Upper lobe of left lung (tissue), 6 donors: Measurements from ENCODE around the gene SNX7. TPM values are rescaled to one million over a fixed set of nuclear protein-coding genes. Genes with fewer than 3 reads are reported as not detected.
A peak's percentile ranks its signal among the peaks of the same experiment; 100 is the strongest.

ENCODE experiments used
- ATAC-seq, 2 donors: fragments of 200-7000 bp; cut with Tn5 transposase; one replicate each; pipeline ENCODE4 v1.9.1; 2022; ENCODE audit warnings: mild to moderate bottlenecking in 2 of 2, moderate library complexity in 2 of 2; ENCODE audit not compliant: low FRiP score in 2 of 2
- DNase-seq, 2 donors: peaks; one replicate each; pipeline ENCODE4 v3.0.0-alpha.2; 2019 to 2020
- H3K27ac ChIP-seq, 4 donors: fragments of 200-600 bp; sonication (generic); one replicate each; pipeline ENCODE4 v1.5.1; 2016 to 2019
- H3K27me3 ChIP-seq, 4 donors: fragments of 200-600 bp; sonication (generic); one replicate each; pipeline ENCODE4 v1.5.1; 2017 to 2019
- H3K36me3 ChIP-seq, 4 donors: fragments of 200-600 bp; sonication (generic); one replicate each; pipeline ENCODE4 v1.5.1; 2016 to 2019
- H3K4me1 ChIP-seq, 4 donors: fragments of 200-600 bp; sonication (generic); one replicate each; pipeline ENCODE4 v1.5.1; 2018 to 2019
- H3K4me3 ChIP-seq, 4 donors: fragments of 200-600 bp; sonication (generic); one replicate each; pipeline ENCODE4 v1.5.1; 2017 to 2019; ENCODE audit warnings: mild to moderate bottlenecking in 2 of 4, moderate library complexity in 1 of 4
- H3K9me3 ChIP-seq, 4 donors: fragments of 200-600 bp; sonication (generic); one replicate each; pipeline ENCODE4 v1.5.1; 2018 to 2019
- CTCF ChIP-seq, 6 experiments: fragments of 450-650 bp in 4 of 6; fragments of 200-600 bp in 2 of 6; sonication (generic) in 2 of 6; IDR thresholded peaks; one replicate each; pipeline ENCODE4 v1.5.1; 2016 to 2019; ENCODE audit warnings: antibody characterized with exemption in 6 of 6
- EP300 ChIP-seq, 4 donors: sonication (generic); formaldehyde crosslinking; IDR thresholded peaks; one replicate each; pipeline ENCODE4 v1.5.1; 2017; ENCODE audit warnings: antibody characterized with exemption in 4 of 4, control low read depth in 2 of 4
- POLR2A ChIP-seq, 4 donors: fragments of 450-650 bp; IDR thresholded peaks; one replicate each; pipeline ENCODE4 v1.5.1; 2016 to 2017; ENCODE audit warnings: antibody characterized with exemption in 4 of 4, mild to moderate bottlenecking in 2 of 4
- POLR2AphosphoS5 ChIP-seq, 2 donors: sonication (generic); formaldehyde crosslinking; IDR thresholded peaks; one replicate each; pipeline ENCODE4 v1.5.1; 2017; ENCODE audit warnings: antibody characterized with exemption in 2 of 2
- WGBS, 2 donors: methylation state at CpG; one replicate each; pipeline ENCODE4 v1.1.5; 2017 to 2018; 5-methylcytosine and 5-hydroxymethylcytosine counted together
- total RNA-seq, 6 donors: library from RNA; depleted of rRNA in 4 of 6; stranded (reverse); fragments of >200 nt in 4 of 6; gene quantifications; one replicate each; pipeline versions ENCODE4 v1.1.0 to v1.2.1, GENCODE V29; 2016 to 2021
- donor health status: DM: no; HTN: no; CAD: no; lungs with moderate emphysema.
- donor health status: DM: no; HTN: yes; CAD: no; lungs with severe emphysema.

SNX7 gene
- total RNA-seq, 6 donors from 2014 or later: 7.3 to 50.8 (median 15.7) TPM

- TF ChIP-seq CTCF (IDR thresholded peaks at IDR 0.05): no peak
- TF ChIP-seq POLR2A (IDR thresholded peaks at IDR 0.05): no peak
- TF ChIP-seq EP300 (IDR thresholded peaks at IDR 0.05): no peak
- TF ChIP-seq POLR2AphosphoS5 (IDR thresholded peaks at IDR 0.05): no peak
- Histone ChIP-seq H3K27me3 (no peaks in the 10 kb centered on the region), H3K9me3 (no peaks in the 10 kb centered on the region), H3K27ac (no peak overlapping the region), H3K36me3 (no peaks in the 10 kb centered on the region), H3K4me3 (no peak overlapping the region), H3K4me1 (no peaks in the 10 kb centered on the region)
- DNase-seq: no peak
- no peak for ATAC-seq
Observed at GRCh38 chr1:98737835-98738234, 76.3 kb downstream of the SNX7 start.

DNA sequence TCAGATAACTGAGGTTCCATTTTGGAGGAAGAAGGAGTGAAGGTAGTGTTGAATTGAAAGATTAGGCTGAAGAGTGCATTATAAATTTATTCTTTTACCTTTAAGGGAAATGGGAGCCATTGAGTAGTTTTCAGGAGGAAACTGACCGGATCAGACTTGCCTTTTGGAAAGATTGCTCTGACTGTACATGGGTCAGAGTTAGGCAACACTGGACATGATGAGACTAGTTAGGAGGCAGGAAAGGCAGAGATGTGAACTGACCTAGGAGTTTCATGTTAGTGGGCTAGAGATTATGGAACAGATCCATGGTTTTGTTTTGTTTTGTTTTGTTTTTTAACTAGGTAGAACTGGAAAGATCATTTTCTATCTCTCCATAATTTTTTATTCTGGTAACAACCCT lies 78.2 kb downstream of the SNX7 start:
- WGBS, 2 donors: 77 to 88% methylated on average over 1 of the region's 1 CpG
- no peaks in the 10 kb centered on the region for H3K36me3 ChIP-seq
- TF ChIP-seq POLR2A (IDR thresholded peaks at IDR 0.05) (no peak), CTCF (IDR thresholded peaks at IDR 0.05) (no peak), EP300 (IDR thresholded peaks at IDR 0.05) (no peak), POLR2AphosphoS5 (IDR thresholded peaks at IDR 0.05) (no peak)
- no peak overlapping the region for H3K4me3 ChIP-seq
- no peak for DNase-seq
- no peaks in the 10 kb centered on the region for H3K27me3 ChIP-seq
- no peaks in the 10 kb centered on the region for H3K9me3 ChIP-seq
- no peak overlapping the region for H3K27ac ChIP-seq
- no peak for ATAC-seq
- no peaks in the 10 kb centered on the region for H3K4me1 ChIP-seq

DNA sequence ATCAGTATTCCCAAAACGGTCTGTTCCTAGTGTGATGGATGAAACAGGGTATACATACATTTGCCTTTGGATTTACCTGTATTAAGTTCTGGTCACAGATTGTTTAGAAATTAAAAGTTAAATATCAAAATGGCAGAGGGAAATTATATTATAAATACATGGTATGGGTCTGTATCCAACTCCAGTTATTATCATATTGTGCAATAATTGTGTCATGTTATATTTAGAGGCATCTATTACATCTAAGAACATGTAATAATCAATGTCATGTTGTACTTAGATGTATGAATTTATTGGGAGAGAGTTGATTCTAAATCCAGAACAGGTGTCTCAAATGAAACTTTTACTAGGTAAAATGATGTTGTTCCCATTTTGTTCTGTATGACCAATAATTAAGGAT lies 79.6 kb downstream of the SNX7 start:
- TF ChIP-seq POLR2A (IDR thresholded peaks at IDR 0.05): no peak
- no peak for TF ChIP-seq EP300 (IDR thresholded peaks at IDR 0.05)
- no peak for TF ChIP-seq CTCF (IDR thresholded peaks at IDR 0.05)
- ATAC-seq: no peak
- no peaks in the 10 kb centered on the region for H3K36me3 ChIP-seq

DNA sequence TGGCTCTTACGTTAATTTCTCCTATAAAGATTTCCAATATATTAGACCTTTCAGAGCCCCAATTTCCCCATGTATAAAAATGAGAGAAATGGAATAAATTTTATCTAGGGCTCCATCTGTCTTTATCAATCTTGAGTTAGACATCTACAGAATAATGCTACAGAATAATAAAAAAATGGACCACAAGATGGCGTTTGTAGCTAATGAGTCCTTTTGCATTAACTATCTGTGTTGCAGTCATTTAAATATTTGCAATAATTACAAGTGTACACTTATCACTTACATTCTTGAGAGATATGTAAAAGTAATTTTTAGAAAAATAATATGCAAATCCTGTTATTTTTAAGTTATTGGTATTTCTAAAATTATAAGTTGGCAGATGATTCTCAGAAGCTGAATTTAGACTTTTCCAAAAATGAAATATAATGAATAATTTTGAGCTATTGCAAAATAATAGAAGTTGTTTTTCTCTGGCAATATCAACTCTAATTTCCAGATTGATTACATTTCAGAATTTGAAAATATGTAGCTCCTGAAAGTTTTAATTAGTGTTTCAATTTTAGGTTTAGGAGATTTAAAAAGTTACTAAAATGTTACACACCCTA lies 87.7 kb downstream of the SNX7 start:
- ATAC-seq (no peak), DNase-seq (no peak)
- Histone ChIP-seq H3K36me3 (no peaks in the 10 kb centered on the region), H3K9me3 (no peaks in the 10 kb centered on the region), H3K4me3 (no peak overlapping the region), H3K27me3 (no peaks in the 10 kb centered on the region), H3K27ac (no peak overlapping the region), H3K4me1 (no peaks in the 10 kb centered on the region)
- WGBS, 2 donors: 49 to 59% methylated on average over 2 of the region's 2 CpGs
- TF ChIP-seq POLR2AphosphoS5 (IDR thresholded peaks at IDR 0.05): no peak
- peak in 1 of 6 experiments; percentile 18 for TF ChIP-seq CTCF (IDR thresholded peaks at IDR 0.05)

More for the DNA sequence above, 79.6 kb downstream of the SNX7 start:
- Histone ChIP-seq H3K4me3 (no peak overlapping the region), H3K4me1 (no peaks in the 10 kb centered on the region), H3K27ac (no peak overlapping the region), H3K9me3 (no peaks in the 10 kb centered on the region), H3K27me3 (no peaks in the 10 kb centered on the region)
- DNase-seq: no peak
- 43% methylated on average over 1 of the region's 1 CpG for WGBS, 2 donors

DNA sequence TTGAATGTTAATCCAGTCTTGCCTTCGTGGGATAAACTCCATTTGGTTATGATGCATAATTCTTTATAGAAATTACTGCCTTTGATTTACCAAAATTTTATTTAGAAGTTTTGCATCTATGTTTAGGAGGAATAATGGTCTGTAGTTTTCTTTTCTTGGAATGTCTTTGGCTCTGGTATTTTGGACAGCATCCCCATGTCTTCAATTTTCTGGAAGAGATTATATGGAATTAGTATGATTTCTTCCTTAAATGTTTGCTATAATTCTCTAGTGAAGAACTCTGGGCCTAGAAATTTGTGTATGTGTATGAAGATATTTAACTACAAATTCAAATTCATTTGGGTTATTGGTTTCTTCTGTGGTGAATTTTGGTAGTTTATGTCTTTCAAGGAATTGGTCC lies 92.7 kb downstream of the SNX7 start:
- 84 to 92% methylated on average over 1 of the region's 1 CpG for WGBS, 2 donors
- ATAC-seq (no peak), DNase-seq (no peak)
- Histone ChIP-seq H3K4me3 (no peak overlapping the region), H3K9me3 (no peaks in the 10 kb centered on the region), H3K4me1 (no peaks in the 10 kb centered on the region), H3K27me3 (no peaks in the 10 kb centered on the region), H3K36me3 (no peaks in the 10 kb centered on the region), H3K27ac (no peak overlapping the region)
- TF ChIP-seq POLR2A (IDR thresholded peaks at IDR 0.05) (no peak), EP300 (IDR thresholded peaks at IDR 0.05) (no peak), CTCF (IDR thresholded peaks at IDR 0.05) (no peak), POLR2AphosphoS5 (IDR thresholded peaks at IDR 0.05) (no peak)
